Measurements from ENCODE around the gene CTPS1. TPM values are rescaled to one million over a fixed set of nuclear protein-coding genes. Genes with fewer than 3 reads are reported as not detected.

The CTPS1 gene
- total and polyA plus RNA-seq, 2 experiments from 2014 or later, result 31.8 to 93.9 TPM

- Histone ChIP-seq H3K4me1 (ENCODE audit: insufficient read depth) (peaks cover 7% of the 10 kb centered on the region; the same call in 1 of the 2 replicates), H4K20me1 (replicated peaks; ENCODE audit: insufficient read depth) (peaks cover 4% of the 10 kb centered on the region; the same call in 1 of the 2 replicates), H3K79me2 (replicated peaks; ENCODE audit: insufficient read depth) (no peaks in the 10 kb centered on the region), H3F3A (replicated peaks; ENCODE audit: low read depth) (peaks cover 3% of the 10 kb centered on the region; the same call in 1 of the 2 replicates), H3K27ac (ENCODE audit: low read depth) (no peak overlapping the region), H3K9me2 (ENCODE audit: insufficient read depth) (no peaks in the 10 kb centered on the region), H3K27me3 (ENCODE audit: insufficient read depth) (peaks cover 17% of the 10 kb centered on the region; the same call in 1 of the 2 replicates), H3K36me3 (ENCODE audit: insufficient read depth) (no peaks in the 10 kb centered on the region; the same call in 1 of the 2 replicates), H2AFZ (no peak overlapping the region), H3K4me3 (no peak overlapping the region), H3K4me2 (no peak overlapping the region)
- Mint-ChIP-seq H3K4me3 (no peak overlapping the region), H3K27ac (no peak overlapping the region), H3K27me3 (ENCODE audit: insufficient read depth, low read depth, poor library complexity) (peaks cover 46% of the 10 kb centered on the region), H3K36me3 (ENCODE audit: low read depth) (peaks cover 23% of the 10 kb centered on the region), H3K4me1 (peaks cover 24% of the 10 kb centered on the region), H3K9me3 (no peaks in the 10 kb centered on the region; the same call in 2 of the 3 replicates)
- DNase-seq (ENCODE audit: low spot score) (no peak), ATAC-seq (no peak)
- TF ChIP-seq POLR2AphosphoS5 (IDR thresholded peaks at IDR 0.05; ENCODE audit: low read depth), result no peak
- no peak for TF ChIP-seq ZNF331 (CRISPR knock-in tag; IDR thresholded peaks at IDR 0.05; ENCODE audit: low read depth)
- TF ChIP-seq EZH2 (IDR thresholded peaks at IDR 0.05; ENCODE audit: low read depth, unreplicated experiment), result no peak
- TF ChIP-seq, protein P1, sequence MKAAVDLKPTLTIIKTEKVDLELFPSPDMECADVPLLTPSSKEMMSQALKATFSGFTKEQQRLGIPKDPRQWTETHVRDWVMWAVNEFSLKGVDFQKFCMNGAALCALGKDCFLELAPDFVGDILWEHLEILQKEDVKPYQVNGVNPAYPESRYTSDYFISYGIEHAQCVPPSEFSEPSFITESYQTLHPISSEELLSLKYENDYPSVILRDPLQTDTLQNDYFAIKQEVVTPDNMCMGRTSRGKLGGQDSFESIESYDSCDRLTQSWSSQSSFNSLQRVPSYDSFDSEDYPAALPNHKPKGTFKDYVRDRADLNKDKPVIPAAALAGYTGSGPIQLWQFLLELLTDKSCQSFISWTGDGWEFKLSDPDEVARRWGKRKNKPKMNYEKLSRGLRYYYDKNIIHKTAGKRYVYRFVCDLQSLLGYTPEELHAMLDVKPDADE (IDR thresholded peaks at IDR 0.05), result no peak
- no peak for TF ChIP-seq ZNF114 (CRISPR knock-in tag; IDR thresholded peaks at IDR 0.05)
- TF ChIP-seq, protein P2, sequence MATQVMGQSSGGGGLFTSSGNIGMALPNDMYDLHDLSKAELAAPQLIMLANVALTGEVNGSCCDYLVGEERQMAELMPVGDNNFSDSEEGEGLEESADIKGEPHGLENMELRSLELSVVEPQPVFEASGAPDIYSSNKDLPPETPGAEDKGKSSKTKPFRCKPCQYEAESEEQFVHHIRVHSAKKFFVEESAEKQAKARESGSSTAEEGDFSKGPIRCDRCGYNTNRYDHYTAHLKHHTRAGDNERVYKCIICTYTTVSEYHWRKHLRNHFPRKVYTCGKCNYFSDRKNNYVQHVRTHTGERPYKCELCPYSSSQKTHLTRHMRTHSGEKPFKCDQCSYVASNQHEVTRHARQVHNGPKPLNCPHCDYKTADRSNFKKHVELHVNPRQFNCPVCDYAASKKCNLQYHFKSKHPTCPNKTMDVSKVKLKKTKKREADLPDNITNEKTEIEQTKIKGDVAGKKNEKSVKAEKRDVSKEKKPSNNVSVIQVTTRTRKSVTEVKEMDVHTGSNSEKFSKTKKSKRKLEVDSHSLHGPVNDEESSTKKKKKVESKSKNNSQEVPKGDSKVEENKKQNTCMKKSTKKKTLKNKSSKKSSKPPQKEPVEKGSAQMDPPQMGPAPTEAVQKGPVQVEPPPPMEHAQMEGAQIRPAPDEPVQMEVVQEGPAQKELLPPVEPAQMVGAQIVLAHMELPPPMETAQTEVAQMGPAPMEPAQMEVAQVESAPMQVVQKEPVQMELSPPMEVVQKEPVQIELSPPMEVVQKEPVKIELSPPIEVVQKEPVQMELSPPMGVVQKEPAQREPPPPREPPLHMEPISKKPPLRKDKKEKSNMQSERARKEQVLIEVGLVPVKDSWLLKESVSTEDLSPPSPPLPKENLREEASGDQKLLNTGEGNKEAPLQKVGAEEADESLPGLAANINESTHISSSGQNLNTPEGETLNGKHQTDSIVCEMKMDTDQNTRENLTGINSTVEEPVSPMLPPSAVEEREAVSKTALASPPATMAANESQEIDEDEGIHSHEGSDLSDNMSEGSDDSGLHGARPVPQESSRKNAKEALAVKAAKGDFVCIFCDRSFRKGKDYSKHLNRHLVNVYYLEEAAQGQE (IDR thresholded peaks at IDR 0.05; ENCODE audit: unreplicated experiment), result no peak
- no peak for TF ChIP-seq NANOG (IDR thresholded peaks at IDR 0.05; ENCODE audit: borderline replicate concordance)
- TF ChIP-seq, protein P3, sequence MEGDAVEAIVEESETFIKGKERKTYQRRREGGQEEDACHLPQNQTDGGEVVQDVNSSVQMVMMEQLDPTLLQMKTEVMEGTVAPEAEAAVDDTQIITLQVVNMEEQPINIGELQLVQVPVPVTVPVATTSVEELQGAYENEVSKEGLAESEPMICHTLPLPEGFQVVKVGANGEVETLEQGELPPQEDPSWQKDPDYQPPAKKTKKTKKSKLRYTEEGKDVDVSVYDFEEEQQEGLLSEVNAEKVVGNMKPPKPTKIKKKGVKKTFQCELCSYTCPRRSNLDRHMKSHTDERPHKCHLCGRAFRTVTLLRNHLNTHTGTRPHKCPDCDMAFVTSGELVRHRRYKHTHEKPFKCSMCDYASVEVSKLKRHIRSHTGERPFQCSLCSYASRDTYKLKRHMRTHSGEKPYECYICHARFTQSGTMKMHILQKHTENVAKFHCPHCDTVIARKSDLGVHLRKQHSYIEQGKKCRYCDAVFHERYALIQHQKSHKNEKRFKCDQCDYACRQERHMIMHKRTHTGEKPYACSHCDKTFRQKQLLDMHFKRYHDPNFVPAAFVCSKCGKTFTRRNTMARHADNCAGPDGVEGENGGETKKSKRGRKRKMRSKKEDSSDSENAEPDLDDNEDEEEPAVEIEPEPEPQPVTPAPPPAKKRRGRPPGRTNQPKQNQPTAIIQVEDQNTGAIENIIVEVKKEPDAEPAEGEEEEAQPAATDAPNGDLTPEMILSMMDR (conservative IDR thresholded peaks at IDR 0.05; ENCODE audit: low read depth in 2 of 2), result no peak
Observed at GRCh38 chr1:41020654-41021053, 41.2 kb downstream of the CTPS1 start.
